WTC11 (cell line): Measurements from ENCODE around the gene CSH1.

Experiments used
- CBFB ChIP-seq: sonication (generic); formaldehyde crosslinking; IDR thresholded peaks from 2 replicates; pipeline ENCODE4 v1.8.1; 2022; ENCODE audit warnings: mild to moderate bottlenecking, low read depth, missing genetic modification reagents
- NR3C1 ChIP-seq: sonication (generic); formaldehyde crosslinking; conservative IDR thresholded peaks from 2 replicates; pipeline ENCODE4 v1.8.1; 2023; ENCODE audit warnings: low read depth, mild to moderate bottlenecking, missing genetic modification reagents
- TF ChIP-seq, protein P1 (sequence below): fragments of 200-600 bp; IDR thresholded peaks from 2 replicates; pipeline ENCODE4 v1.8.0; 2022; ENCODE audit warnings: antibody characterized with exemption
- TF ChIP-seq, protein P2 (sequence below): sonication (generic); formaldehyde crosslinking; IDR thresholded peaks from 2 replicates; pipeline ENCODE4 v1.8.0; 2022; ENCODE audit warnings: mild to moderate bottlenecking, missing genetic modification reagents
- TF ChIP-seq, protein P3 (sequence below): sonication (generic); formaldehyde crosslinking; IDR thresholded peaks from 2 replicates; pipeline ENCODE4 v1.8.0; 2022; ENCODE audit warnings: mild to moderate bottlenecking, missing genetic modification reagents

DNA sequence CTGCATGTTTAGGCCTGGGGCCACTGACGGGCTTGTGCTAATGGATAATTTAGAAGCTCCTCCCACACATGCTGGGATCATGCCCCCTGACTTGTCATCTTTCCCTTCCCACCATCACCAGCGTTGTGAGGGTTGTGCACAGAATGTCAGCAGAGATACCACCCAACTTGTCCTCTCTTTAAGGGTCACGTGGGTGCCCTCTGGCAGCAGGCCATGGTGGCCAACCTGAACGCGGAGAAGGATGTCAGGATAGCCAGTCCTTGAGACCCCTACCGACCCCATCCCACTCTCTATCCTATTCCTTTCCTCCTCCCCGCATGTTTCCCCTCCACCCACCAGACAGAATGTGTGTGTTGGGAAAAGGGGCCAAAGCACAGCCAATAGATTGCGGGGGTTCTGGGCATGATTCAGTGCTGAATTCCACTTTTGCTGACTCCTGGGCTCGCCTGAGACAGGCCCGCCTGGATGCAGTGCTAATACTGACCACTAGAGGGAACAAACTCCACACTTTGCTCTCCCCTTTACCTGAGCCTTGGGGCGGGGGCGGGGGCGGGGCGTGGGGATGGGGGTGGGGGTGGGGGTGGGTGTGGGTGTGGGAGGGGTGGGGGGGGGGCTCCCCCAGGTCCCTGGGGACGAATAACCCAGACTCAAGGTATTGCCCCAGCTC is 14.3 kb downstream of the CSH1 start, which contains the start of gene GH2:
- TF ChIP-seq, protein P1, sequence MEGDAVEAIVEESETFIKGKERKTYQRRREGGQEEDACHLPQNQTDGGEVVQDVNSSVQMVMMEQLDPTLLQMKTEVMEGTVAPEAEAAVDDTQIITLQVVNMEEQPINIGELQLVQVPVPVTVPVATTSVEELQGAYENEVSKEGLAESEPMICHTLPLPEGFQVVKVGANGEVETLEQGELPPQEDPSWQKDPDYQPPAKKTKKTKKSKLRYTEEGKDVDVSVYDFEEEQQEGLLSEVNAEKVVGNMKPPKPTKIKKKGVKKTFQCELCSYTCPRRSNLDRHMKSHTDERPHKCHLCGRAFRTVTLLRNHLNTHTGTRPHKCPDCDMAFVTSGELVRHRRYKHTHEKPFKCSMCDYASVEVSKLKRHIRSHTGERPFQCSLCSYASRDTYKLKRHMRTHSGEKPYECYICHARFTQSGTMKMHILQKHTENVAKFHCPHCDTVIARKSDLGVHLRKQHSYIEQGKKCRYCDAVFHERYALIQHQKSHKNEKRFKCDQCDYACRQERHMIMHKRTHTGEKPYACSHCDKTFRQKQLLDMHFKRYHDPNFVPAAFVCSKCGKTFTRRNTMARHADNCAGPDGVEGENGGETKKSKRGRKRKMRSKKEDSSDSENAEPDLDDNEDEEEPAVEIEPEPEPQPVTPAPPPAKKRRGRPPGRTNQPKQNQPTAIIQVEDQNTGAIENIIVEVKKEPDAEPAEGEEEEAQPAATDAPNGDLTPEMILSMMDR, result peak; percentile 81
- TF ChIP-seq, protein P2, sequence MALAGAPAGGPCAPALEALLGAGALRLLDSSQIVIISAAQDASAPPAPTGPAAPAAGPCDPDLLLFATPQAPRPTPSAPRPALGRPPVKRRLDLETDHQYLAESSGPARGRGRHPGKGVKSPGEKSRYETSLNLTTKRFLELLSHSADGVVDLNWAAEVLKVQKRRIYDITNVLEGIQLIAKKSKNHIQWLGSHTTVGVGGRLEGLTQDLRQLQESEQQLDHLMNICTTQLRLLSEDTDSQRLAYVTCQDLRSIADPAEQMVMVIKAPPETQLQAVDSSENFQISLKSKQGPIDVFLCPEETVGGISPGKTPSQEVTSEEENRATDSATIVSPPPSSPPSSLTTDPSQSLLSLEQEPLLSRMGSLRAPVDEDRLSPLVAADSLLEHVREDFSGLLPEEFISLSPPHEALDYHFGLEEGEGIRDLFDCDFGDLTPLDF (CRISPR knock-in tag), result no peak
- TF ChIP-seq, protein P3, sequence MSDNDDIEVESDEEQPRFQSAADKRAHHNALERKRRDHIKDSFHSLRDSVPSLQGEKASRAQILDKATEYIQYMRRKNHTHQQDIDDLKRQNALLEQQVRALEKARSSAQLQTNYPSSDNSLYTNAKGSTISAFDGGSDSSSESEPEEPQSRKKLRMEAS (CRISPR knock-in tag), result no peak
- TF ChIP-seq CBFB (CRISPR knock-in tag) (no peak), NR3C1 (CRISPR knock-in tag) (no peak)
